GM12874 (cell line): Measurements from ENCODE around the gene DNAJC22.
A peak's percentile ranks its signal among the peaks of the same experiment; 100 is the strongest.

Experiments used
- CTCF ChIP-seq: IDR thresholded peaks from 2 replicates; pipeline ENCODE4 v1.5.1; 2011; ENCODE audit warnings: low read depth, mild to moderate bottlenecking, control low read depth, low read length, moderate library complexity; ENCODE audit not compliant: insufficient read depth

DNAJC22 gene

GRCh38 chr12:49328816-49329215 lies 17.9 kb upstream of the DNAJC22 start:
- no peak for TF ChIP-seq CTCF

- TF ChIP-seq CTCF = no peak
Measured at GRCh38 chr12:49330032-49330619, 16.6 kb upstream of the DNAJC22 start.

GRCh38 chr12:49330631-49331379 lies 15.9 kb upstream of the DNAJC22 start:
- TF ChIP-seq CTCF = no peak

GRCh38 chr12:49331380-49332222 lies 15.1 kb upstream of the DNAJC22 start:
- TF ChIP-seq CTCF = peak; percentile 52

- no peak for TF ChIP-seq CTCF
Measured at GRCh38 chr12:49332441-49332861, 14.2 kb upstream of the DNAJC22 start.

GRCh38 chr12:49332891-49333371 lies 13.8 kb upstream of the DNAJC22 start:
- no peak for TF ChIP-seq CTCF

GRCh38 chr12:49334226-49334625 lies 12.5 kb upstream of the DNAJC22 start:
- TF ChIP-seq CTCF = no peak
